ENCODE results near the gene AMZ2. TPM values are rescaled to one million over a fixed set of nuclear protein-coding genes. Genes with fewer than 3 reads are reported as not detected.

AMZ2 gene
- total and polyA plus RNA-seq, 8 donors = 21.2 to 46.0 (median 29.5) TPM

GRCh38 chr17:68305142-68305541 lies 57.3 kb downstream of the AMZ2 start:
- H3K4me1 ChIP-seq = peaks cover 0 to 10% (median 0%) of the 10 kb centered on the region in 3 donors
- no peaks in the 10 kb centered on the region for H3K36me3 ChIP-seq
- DNase-seq (no peak), FAIRE-seq (no peak), ATAC-seq (peak in 1 of 4 donors; percentile 50)
- no peak for TF ChIP-seq CTCF (IDR thresholded peaks at IDR 0.05)
- H3K9me3 ChIP-seq = no peaks in the 10 kb centered on the region
- intact Hi-C loops (cut with DNase I) = no loop called here
- H3K27ac ChIP-seq = no peak overlapping the region
- 49 to 61% methylated on average over 4 of the region's 4 CpGs for WGBS, 2 donors
- H3K4me3 ChIP-seq = no peak overlapping the region
- no peaks in the 10 kb centered on the region for H3K27me3 ChIP-seq

Other genes with a start within 250 kb of the AMZ2 start
- 10 to 100 TPM in 2 of 6 donors, 1 to 10 TPM in 4; 3.3 to 10.5 (median 5.7) TPM for gene KPNA2, start 212.3 kb upstream of the AMZ2 start, total RNA-seq
- gene KPNA2, start 212.3 kb upstream of the AMZ2 start, polyA plus RNA-seq = 1 to 10 TPM; 4.4 to 7.4 TPM
- 1 to 10 TPM in 1 of 6 donors, under 1 TPM in 5; 0.08 to 1.0 (median 0.17) TPM for gene SLC16A6, start 43.1 kb downstream of the AMZ2 start, total RNA-seq
- gene SLC16A6, start 43.1 kb downstream of the AMZ2 start, polyA plus RNA-seq = under 1 TPM; 0.02 to 0.08 TPM
- 1 to 10 TPM in 4 of 6 donors, under 1 TPM in 2; 0.46 to 2.5 (median 1.4) TPM for gene ARSG, start 43.5 kb downstream of the AMZ2 start, total RNA-seq
- gene ARSG, start 43.5 kb downstream of the AMZ2 start, polyA plus RNA-seq = 1 to 10 TPM in 1 of 2 donors, under 1 TPM in 1; 0.53 to 1.8 TPM
- gene WIPI1, start 209.5 kb downstream of the AMZ2 start, total RNA-seq = 10 to 100 TPM; 23.3 to 32.2 (median 27.1) TPM
- gene WIPI1, start 209.5 kb downstream of the AMZ2 start, polyA plus RNA-seq = 10 to 100 TPM; 14.0 to 15.7 TPM